Measurements from ENCODE around the gene PRUNE2.

Gene PRUNE2

GRCh38 chr9:76642701-76643209, 263.2 kb downstream of the PRUNE2 start:
- Histone ChIP-seq H2BK5ac (ENCODE audit: low read length) (no peak overlapping the region), H4K8ac (ENCODE audit: low read depth, low read length) (no peak overlapping the region), H3K4ac (ENCODE audit: low read depth, low read length) (no peak overlapping the region), H3K27ac (ENCODE audit: low read depth, low read length) (no peak overlapping the region), H3K56ac (ENCODE audit: low read length) (peak overlapping the region; percentile 12), H2BK120ac (ENCODE audit: low read depth, low read length) (no peak overlapping the region), H3K18ac (ENCODE audit: low read length) (no peak overlapping the region), H3K4me2 (ENCODE audit: low read length) (no peak overlapping the region), H2AK5ac (ENCODE audit: low read length) (no peak overlapping the region), H3K9ac (ENCODE audit: low read length) (no peak overlapping the region), H3K36me3 (ENCODE audit: control insufficient read depth, insufficient read depth, low read length) (no peaks in the 10 kb centered on the region), H3K4me3 (ENCODE audit: low read length) (no peak overlapping the region), H4K5ac (ENCODE audit: low read length) (no peak overlapping the region), H2BK15ac (replicated peaks; ENCODE audit: low read depth) (no peak overlapping the region), H3K79me1 (ENCODE audit: low read length) (no peaks in the 10 kb centered on the region), H3K23ac (ENCODE audit: low read length) (no peak overlapping the region), H3K4me1 (ENCODE audit: control insufficient read depth, low read depth, low read length) (peaks cover 13% of the 10 kb centered on the region), H3K27me3 (ENCODE audit: insufficient read depth, low read length, poor library complexity) (no peaks in the 10 kb centered on the region), H3K79me2 (ENCODE audit: control insufficient read depth, insufficient read depth, low read length) (no peaks in the 10 kb centered on the region)
- WGBS (ENCODE audit: extremely low coverage, insufficient coverage, low lambda C conversion rate): no CpG with 5 or more reads among the region's 5 CpGs
- no peak for DNase-seq

- H2AK5ac ChIP-seq (ENCODE audit: low read length): no peak overlapping the region
- no peak overlapping the region for H3K18ac ChIP-seq (ENCODE audit: low read length)
- H3K4me2 ChIP-seq (ENCODE audit: low read length): no peak overlapping the region
- no peak overlapping the region for H3K4ac ChIP-seq (ENCODE audit: low read depth, low read length)
- H2BK120ac ChIP-seq (ENCODE audit: low read depth, low read length): no peak overlapping the region
- WGBS (ENCODE audit: extremely low coverage, insufficient coverage, low lambda C conversion rate): no CpG with 5 or more reads among the region's 1 CpG
- no peaks in the 10 kb centered on the region for H3K27me3 ChIP-seq (ENCODE audit: insufficient read depth, low read length, poor library complexity)
- no peak overlapping the region for H3K56ac ChIP-seq (ENCODE audit: low read length)
- no peak overlapping the region for H3K23ac ChIP-seq (ENCODE audit: low read length)
- H3K4me1 ChIP-seq (ENCODE audit: control insufficient read depth, low read depth, low read length): peaks cover 13% of the 10 kb centered on the region
- H3K79me1 ChIP-seq (ENCODE audit: low read length): no peaks in the 10 kb centered on the region
- H3K4me3 ChIP-seq (ENCODE audit: low read length): no peak overlapping the region
- no peaks in the 10 kb centered on the region for H3K79me2 ChIP-seq (ENCODE audit: control insufficient read depth, insufficient read depth, low read length)
- no peak for DNase-seq
- no peak overlapping the region for H3K27ac ChIP-seq (ENCODE audit: low read depth, low read length)
- H2BK5ac ChIP-seq (ENCODE audit: low read length): no peak overlapping the region
- no peaks in the 10 kb centered on the region for H3K36me3 ChIP-seq (ENCODE audit: control insufficient read depth, insufficient read depth, low read length)
- H2BK15ac ChIP-seq (replicated peaks; ENCODE audit: low read depth): peak overlapping the region; percentile 28
- no peak overlapping the region for H4K8ac ChIP-seq (ENCODE audit: low read depth, low read length)
- no peak overlapping the region for H3K9ac ChIP-seq (ENCODE audit: low read length)
- H4K5ac ChIP-seq (ENCODE audit: low read length): no peak overlapping the region
Measured at GRCh38 chr9:76642074-76642473, 263.8 kb downstream of the PRUNE2 start.

GRCh38 chr9:76638001-76638400, 267.9 kb downstream of the PRUNE2 start:
- Histone ChIP-seq H3K4ac (ENCODE audit: low read depth, low read length) (no peak overlapping the region), H3K4me1 (ENCODE audit: control insufficient read depth, low read depth, low read length) (peaks cover 11% of the 10 kb centered on the region), H2BK5ac (ENCODE audit: low read length) (no peak overlapping the region), H3K56ac (ENCODE audit: low read length) (no peak overlapping the region), H4K8ac (ENCODE audit: low read depth, low read length) (no peak overlapping the region), H3K79me1 (ENCODE audit: low read length) (no peaks in the 10 kb centered on the region), H3K9ac (ENCODE audit: low read length) (no peak overlapping the region), H3K4me3 (ENCODE audit: low read length) (no peak overlapping the region), H3K4me2 (ENCODE audit: low read length) (no peak overlapping the region), H4K5ac (ENCODE audit: low read length) (no peak overlapping the region), H3K36me3 (ENCODE audit: control insufficient read depth, insufficient read depth, low read length) (no peaks in the 10 kb centered on the region), H2BK120ac (ENCODE audit: low read depth, low read length) (no peak overlapping the region), H3K18ac (ENCODE audit: low read length) (no peak overlapping the region), H3K27me3 (ENCODE audit: insufficient read depth, low read length, poor library complexity) (no peaks in the 10 kb centered on the region), H3K27ac (ENCODE audit: low read depth, low read length) (no peak overlapping the region), H2AK5ac (ENCODE audit: low read length) (no peak overlapping the region), H2BK15ac (replicated peaks; ENCODE audit: low read depth) (no peak overlapping the region), H3K79me2 (ENCODE audit: control insufficient read depth, insufficient read depth, low read length) (no peaks in the 10 kb centered on the region), H3K23ac (ENCODE audit: low read length) (no peak overlapping the region)
- WGBS (ENCODE audit: extremely low coverage, insufficient coverage, low lambda C conversion rate): no CpG with 5 or more reads among the region's 4 CpGs
- no peak for DNase-seq

- H3K56ac ChIP-seq (ENCODE audit: low read length): no peak overlapping the region
- no peak overlapping the region for H3K4me2 ChIP-seq (ENCODE audit: low read length)
- H4K5ac ChIP-seq (ENCODE audit: low read length): no peak overlapping the region
- H3K79me2 ChIP-seq (ENCODE audit: control insufficient read depth, insufficient read depth, low read length): no peaks in the 10 kb centered on the region
- H3K4ac ChIP-seq (ENCODE audit: low read depth, low read length): no peak overlapping the region
- H2BK15ac ChIP-seq (replicated peaks; ENCODE audit: low read depth): no peak overlapping the region
- H3K4me3 ChIP-seq (ENCODE audit: low read length): no peak overlapping the region
- no peak overlapping the region for H3K27ac ChIP-seq (ENCODE audit: low read depth, low read length)
- DNase-seq: no peak
- no peak overlapping the region for H4K8ac ChIP-seq (ENCODE audit: low read depth, low read length)
- no peak overlapping the region for H3K23ac ChIP-seq (ENCODE audit: low read length)
- no peaks in the 10 kb centered on the region for H3K36me3 ChIP-seq (ENCODE audit: control insufficient read depth, insufficient read depth, low read length)
- H2BK5ac ChIP-seq (ENCODE audit: low read length): no peak overlapping the region
- peaks cover 6% of the 10 kb centered on the region for H3K4me1 ChIP-seq (ENCODE audit: control insufficient read depth, low read depth, low read length)
- WGBS (ENCODE audit: extremely low coverage, insufficient coverage, low lambda C conversion rate): no CpG with 5 or more reads among the region's 2 CpGs
- no peak overlapping the region for H2AK5ac ChIP-seq (ENCODE audit: low read length)
- no peak overlapping the region for H3K9ac ChIP-seq (ENCODE audit: low read length)
- H2BK120ac ChIP-seq (ENCODE audit: low read depth, low read length): no peak overlapping the region
- no peaks in the 10 kb centered on the region for H3K79me1 ChIP-seq (ENCODE audit: low read length)
- no peaks in the 10 kb centered on the region for H3K27me3 ChIP-seq (ENCODE audit: insufficient read depth, low read length, poor library complexity)
- no peak overlapping the region for H3K18ac ChIP-seq (ENCODE audit: low read length)
Measured at GRCh38 chr9:76637416-76637815, 268.5 kb downstream of the PRUNE2 start.

DNA sequence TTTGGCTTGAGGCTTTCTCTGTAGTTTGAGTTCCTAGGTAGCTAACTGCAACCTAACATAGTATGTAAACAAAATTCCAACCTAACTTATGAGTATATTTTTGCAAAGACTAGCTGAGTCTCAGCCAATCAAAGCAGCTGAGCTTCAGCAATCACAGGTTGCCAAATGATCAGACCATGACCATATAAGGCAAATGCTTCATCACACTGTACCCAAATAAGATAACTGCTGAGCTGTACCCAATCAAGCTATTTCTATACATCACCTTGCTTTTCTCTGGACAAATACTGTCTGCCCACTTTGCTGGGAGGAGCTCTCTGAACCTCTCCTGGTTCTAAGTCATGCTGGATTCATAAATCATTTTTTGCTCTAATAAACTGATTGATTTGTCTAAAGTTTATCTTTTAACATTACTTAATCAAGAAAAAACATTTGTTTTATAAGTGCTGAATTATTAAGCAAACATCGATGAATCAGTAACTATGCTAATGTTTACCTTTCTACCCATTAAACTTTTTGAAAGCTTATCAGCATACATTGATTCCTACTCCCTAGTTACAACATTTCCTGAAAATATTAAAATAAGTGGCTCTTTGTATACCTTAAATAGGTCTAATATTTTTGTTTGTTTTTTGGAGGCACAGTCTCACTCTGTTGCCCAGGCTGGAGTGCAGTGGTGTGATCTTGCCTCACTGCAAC, 271.4 kb downstream of the PRUNE2 start:
- no peak overlapping the region for H3K4me2 ChIP-seq (ENCODE audit: low read length)
- no peak overlapping the region for H3K23ac ChIP-seq (ENCODE audit: low read length)
- H3K27me3 ChIP-seq (ENCODE audit: insufficient read depth, low read length, poor library complexity): no peaks in the 10 kb centered on the region
- no peak overlapping the region for H2BK5ac ChIP-seq (ENCODE audit: low read length)
- no peak overlapping the region for H4K8ac ChIP-seq (ENCODE audit: low read depth, low read length)
- H3K4ac ChIP-seq (ENCODE audit: low read depth, low read length): no peak overlapping the region
- no peak overlapping the region for H3K27ac ChIP-seq (ENCODE audit: low read depth, low read length)
- H2AK5ac ChIP-seq (ENCODE audit: low read length): no peak overlapping the region
- DNase-seq: no peak
- no peaks in the 10 kb centered on the region for H3K79me2 ChIP-seq (ENCODE audit: control insufficient read depth, insufficient read depth, low read length)
- H3K4me1 ChIP-seq (ENCODE audit: control insufficient read depth, low read depth, low read length): no peaks in the 10 kb centered on the region
- no peak overlapping the region for H3K18ac ChIP-seq (ENCODE audit: low read length)
- H3K36me3 ChIP-seq (ENCODE audit: control insufficient read depth, insufficient read depth, low read length): no peaks in the 10 kb centered on the region
- H2BK120ac ChIP-seq (ENCODE audit: low read depth, low read length): no peak overlapping the region
- no peak overlapping the region for H3K9ac ChIP-seq (ENCODE audit: low read length)
- H3K56ac ChIP-seq (ENCODE audit: low read length): no peak overlapping the region
- H4K5ac ChIP-seq (ENCODE audit: low read length): no peak overlapping the region
- H3K79me1 ChIP-seq (ENCODE audit: low read length): no peaks in the 10 kb centered on the region
- no CpG with 5 or more reads among the region's 1 CpG for WGBS (ENCODE audit: extremely low coverage, insufficient coverage, low lambda C conversion rate)
- H3K4me3 ChIP-seq (ENCODE audit: low read length): no peak overlapping the region
- H2BK15ac ChIP-seq (replicated peaks; ENCODE audit: low read depth): no peak overlapping the region

- no peak overlapping the region for H2AK5ac ChIP-seq (ENCODE audit: low read length)
- H3K36me3 ChIP-seq (ENCODE audit: control insufficient read depth, insufficient read depth, low read length): no peaks in the 10 kb centered on the region
- H4K8ac ChIP-seq (ENCODE audit: low read depth, low read length): no peak overlapping the region
- no peak overlapping the region for H2BK5ac ChIP-seq (ENCODE audit: low read length)
- H4K5ac ChIP-seq (ENCODE audit: low read length): no peak overlapping the region
- no peak for DNase-seq
- no peaks in the 10 kb centered on the region for H3K27me3 ChIP-seq (ENCODE audit: insufficient read depth, low read length, poor library complexity)
- no peaks in the 10 kb centered on the region for H3K4me1 ChIP-seq (ENCODE audit: control insufficient read depth, low read depth, low read length)
- H3K79me1 ChIP-seq (ENCODE audit: low read length): no peaks in the 10 kb centered on the region
- no peak overlapping the region for H3K4me2 ChIP-seq (ENCODE audit: low read length)
- no peak overlapping the region for H3K27ac ChIP-seq (ENCODE audit: low read depth, low read length)
- no CpG with 5 or more reads among the region's 3 CpGs for WGBS (ENCODE audit: extremely low coverage, insufficient coverage, low lambda C conversion rate)
- no peak overlapping the region for H3K4me3 ChIP-seq (ENCODE audit: low read length)
- H3K56ac ChIP-seq (ENCODE audit: low read length): no peak overlapping the region
- no peaks in the 10 kb centered on the region for H3K79me2 ChIP-seq (ENCODE audit: control insufficient read depth, insufficient read depth, low read length)
- no peak overlapping the region for H3K23ac ChIP-seq (ENCODE audit: low read length)
- H3K18ac ChIP-seq (ENCODE audit: low read length): no peak overlapping the region
- H3K9ac ChIP-seq (ENCODE audit: low read length): no peak overlapping the region
- no peak overlapping the region for H3K4ac ChIP-seq (ENCODE audit: low read depth, low read length)
- no peak overlapping the region for H2BK120ac ChIP-seq (ENCODE audit: low read depth, low read length)
- H2BK15ac ChIP-seq (replicated peaks; ENCODE audit: low read depth): no peak overlapping the region
Measured at GRCh38 chr9:76630916-76631315, 275.0 kb downstream of the PRUNE2 start.
